Urinary bladder (tissue), 4 donors: ENCODE data around the gene ARHGEF7. TPM values are rescaled to one million over a fixed set of nuclear protein-coding genes. Genes with fewer than 3 reads are reported as not detected.
A peak's percentile ranks its signal among the peaks of the same experiment; 100 is the strongest.
"Not testable (repeated sequence)": the region's sequence is repeated elsewhere in the genome, so short reads cannot be mapped to it uniquely, and the experiment has no call there.

Experiments used
- DNase-seq: peaks from one replicate; pipeline ENCODE4 v3.0.0-alpha.2; 2015; ENCODE audit errors: extremely low spot score
- H3K27ac ChIP-seq: one replicate; pipeline ENCODE4 v1.5.1; 2013; ENCODE audit warnings: low read depth, mild to moderate bottlenecking, moderate library complexity
- H3K36me3 ChIP-seq: one replicate; pipeline ENCODE4 v1.6.1; 2013; ENCODE audit warnings: mild to moderate bottlenecking, moderate library complexity; ENCODE audit not compliant: insufficient read depth
- H3K4me1 ChIP-seq: one replicate; pipeline ENCODE4 v1.6.1; 2013; ENCODE audit warnings: mild to moderate bottlenecking, moderate library complexity; ENCODE audit not compliant: insufficient read depth
- H3K4me3 ChIP-seq: one replicate; pipeline ENCODE4 v1.5.1; 2013; ENCODE audit warnings: low read depth, low read length
- WGBS: extraction: QIAGEN DNeasy Blood & Tissue Kit; methylation state at CpG from one replicate; pipeline ENCODE4 v1.1.7; 2013; 5-methylcytosine and 5-hydroxymethylcytosine counted together
- polyA plus RNA-seq: library from polyadenylated mRNA; stranded (reverse); fragments of 200-250 nt; gene quantifications from one replicate; pipeline ENCODE4 v1.2.3, GENCODE V29; 2013
- total RNA-seq: library from RNA; depleted of rRNA; stranded (reverse); fragments of >200 nt; gene quantifications from one replicate; pipeline ENCODE4 v1.2.3, GENCODE V29; 2014
- donor health status: healthy with polysubstance abuse.
- donor health status: healthy.

The ARHGEF7 gene
- total RNA-seq (148 TPM), polyA plus RNA-seq (29.8 TPM)

- DNase-seq, result no peak
- Histone ChIP-seq H3K36me3 (no peaks in the 10 kb centered on the region), H3K4me3 (peak within 1 kb of the TSS; percentile 74), H3K27ac (peak within 1 kb of the TSS; percentile 90), H3K4me1 (peaks cover 4% of the 10 kb centered on the region)
- under 1% methylated on average over 124 of the region's 137 CpGs for WGBS
Observed at GRCh38 chr13:111115061-111115964, at the start of gene ARHGEF7. ARHGEF7 (plus strand) TSS chr13:111115310; CDS start chr13:111115527, 217 bp downstream.

DNA sequence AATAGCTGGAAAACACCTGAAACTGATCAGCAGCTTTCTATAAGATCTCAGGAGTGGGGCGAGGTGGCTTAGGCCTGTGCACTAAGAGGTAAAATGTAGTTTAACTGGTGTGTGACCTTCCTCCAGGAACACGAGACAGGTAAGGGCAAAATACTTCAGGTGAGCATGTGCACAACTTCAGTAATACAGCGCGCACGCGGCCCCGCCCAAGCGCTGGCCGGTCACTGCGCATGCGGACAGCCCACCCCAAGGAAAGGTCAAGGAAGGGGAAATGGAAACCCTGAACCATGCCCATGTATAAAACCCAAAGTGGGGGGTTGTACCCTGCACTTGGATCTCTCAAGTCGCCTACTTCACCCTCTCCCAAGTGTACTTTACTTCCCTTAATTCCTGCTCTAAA lies 49.4 kb upstream of the ARHGEF7 start:
- no peaks in the 10 kb centered on the region for H3K4me1 ChIP-seq
- 93% methylated on average over 12 of the region's 12 CpGs for WGBS
- no peak overlapping the region for H3K4me3 ChIP-seq
- H3K36me3 ChIP-seq, result no peaks in the 10 kb centered on the region
- no peak overlapping the region for H3K27ac ChIP-seq
- DNase-seq, result no peak

DNA sequence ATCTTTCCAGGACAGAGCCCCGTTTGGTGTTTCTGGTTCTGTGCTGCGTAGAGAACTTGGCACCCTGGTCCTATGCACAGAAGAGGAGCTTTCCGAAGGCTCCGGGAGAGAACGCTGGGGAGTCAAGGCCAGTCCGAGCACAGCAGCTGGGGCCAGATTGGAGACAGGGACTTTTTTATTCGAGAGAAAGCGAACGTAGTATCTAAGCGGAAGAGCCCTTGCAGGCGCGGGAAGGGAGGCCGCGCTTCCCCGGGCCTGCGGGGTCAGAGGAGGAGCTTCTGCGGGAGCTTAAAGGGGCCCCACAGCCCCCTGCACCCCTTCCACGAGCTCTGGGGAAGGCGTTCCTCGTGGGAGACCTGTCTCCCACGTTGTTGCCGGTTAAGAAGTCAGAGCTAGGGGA lies 48.6 kb upstream of the ARHGEF7 start:
- Histone ChIP-seq H3K4me1 (no peaks in the 10 kb centered on the region), H3K4me3 (no peak overlapping the region), H3K36me3 (no peaks in the 10 kb centered on the region), H3K27ac (no peak overlapping the region)
- 38% methylated on average over 22 of the region's 22 CpGs for WGBS
- no peak for DNase-seq

GRCh38 chr13:111068009-111068350 lies 47.1 kb upstream of the ARHGEF7 start:
- Histone ChIP-seq H3K36me3 (no peaks in the 10 kb centered on the region), H3K27ac (no peak overlapping the region), H3K4me3 (no peak overlapping the region), H3K4me1 (no peaks in the 10 kb centered on the region)
- 17% methylated on average over 2 of the region's 2 CpGs for WGBS
- DNase-seq, result no peak

DNA sequence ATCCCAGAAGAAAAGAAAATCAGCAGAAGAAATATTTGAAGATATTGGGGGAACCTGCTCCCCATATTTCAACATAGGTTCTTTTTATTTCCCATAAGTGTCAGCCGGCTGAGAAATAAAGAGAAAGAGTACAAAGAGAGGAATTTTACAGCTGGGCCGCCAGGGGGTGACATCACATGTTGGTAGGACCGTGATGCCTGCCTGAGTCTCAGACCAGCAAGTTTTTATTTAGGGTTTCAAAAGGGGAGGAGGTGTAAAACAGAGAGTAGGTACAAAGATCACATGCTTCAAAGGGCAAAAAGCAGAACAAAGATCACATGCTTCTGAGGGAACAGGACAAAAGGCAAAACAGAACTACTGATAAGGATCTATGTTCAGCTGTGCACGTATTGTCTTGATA lies 44.0 kb upstream of the ARHGEF7 start:
- H3K4me3 ChIP-seq, H3K27ac ChIP-seq, H3K36me3 ChIP-seq, H3K4me1 ChIP-seq, DNase-seq: not testable (repeated sequence)
- WGBS, result 72% methylated on average over 4 of the region's 4 CpGs

GRCh38 chr13:111071526-111071925 lies 43.6 kb upstream of the ARHGEF7 start:
- H3K36me3 ChIP-seq, H3K27ac ChIP-seq, DNase-seq, H3K4me1 ChIP-seq, H3K4me3 ChIP-seq: not testable (repeated sequence)
- WGBS, result 73% methylated on average over 7 of the region's 7 CpGs

DNA sequence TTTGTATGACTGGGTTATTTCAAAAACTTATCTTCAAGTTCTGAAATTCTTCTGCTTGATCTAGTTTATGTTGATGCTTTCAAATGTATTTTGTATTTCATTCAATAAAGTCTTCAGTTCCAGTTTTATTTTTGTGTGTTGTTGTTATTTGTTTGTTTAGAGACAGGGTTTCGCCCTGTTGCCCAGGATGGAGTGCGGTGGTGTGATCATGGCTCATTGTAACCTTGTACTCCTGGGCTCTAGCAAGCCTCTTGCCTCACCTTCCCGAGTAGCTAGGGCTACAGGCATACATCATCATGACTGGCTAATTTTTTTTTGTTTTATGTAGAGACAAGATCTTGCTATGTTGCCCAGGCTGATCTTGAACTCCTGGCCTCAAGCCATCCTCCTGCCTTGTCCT lies 40.3 kb upstream of the ARHGEF7 start:
- Histone ChIP-seq H3K27ac (no peak overlapping the region), H3K36me3 (no peaks in the 10 kb centered on the region), H3K4me1 (no peaks in the 10 kb centered on the region), H3K4me3 (no peak overlapping the region)
- no peak for DNase-seq
- 85% methylated on average over 3 of the region's 3 CpGs for WGBS

- Histone ChIP-seq H3K36me3 (no peaks in the 10 kb centered on the region), H3K4me3 (no peak overlapping the region), H3K27ac (no peak overlapping the region), H3K4me1 (no peaks in the 10 kb centered on the region)
- no peak for DNase-seq
- 79% methylated on average over 11 of the region's 11 CpGs for WGBS
Observed at GRCh38 chr13:111076155-111077013, 38.7 kb upstream of the ARHGEF7 start.

DNA sequence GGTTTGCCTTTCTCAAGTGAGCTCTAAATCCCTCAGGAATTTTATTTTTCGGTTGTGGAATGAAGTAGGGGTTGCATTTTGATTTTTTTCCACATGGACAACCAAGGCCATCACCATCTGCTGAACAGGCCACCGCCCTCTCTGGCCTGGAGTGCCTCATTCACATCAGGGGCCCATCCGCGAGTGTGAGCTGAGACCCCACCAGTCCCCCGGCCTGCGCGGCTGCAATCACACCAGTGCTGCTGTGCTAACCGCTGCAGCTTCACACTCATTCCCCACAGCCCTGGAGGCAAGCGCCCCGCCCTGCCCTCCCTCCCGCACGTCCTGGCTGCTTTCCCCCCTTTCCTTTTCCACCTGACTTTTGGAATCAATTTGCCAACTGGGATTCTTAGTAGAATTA lies 35.7 kb upstream of the ARHGEF7 start:
- Histone ChIP-seq H3K27ac (no peak overlapping the region), H3K36me3 (no peaks in the 10 kb centered on the region), H3K4me1 (no peaks in the 10 kb centered on the region), H3K4me3 (no peak overlapping the region)
- 85% methylated on average over 12 of the region's 12 CpGs for WGBS
- DNase-seq, result no peak

- 68% methylated on average over 5 of the region's 5 CpGs for WGBS
- Histone ChIP-seq H3K27ac (no peak overlapping the region), H3K4me1 (no peaks in the 10 kb centered on the region), H3K4me3 (no peak overlapping the region), H3K36me3 (no peaks in the 10 kb centered on the region)
- no peak for DNase-seq
Observed at GRCh38 chr13:111080642-111081041, 34.5 kb upstream of the ARHGEF7 start.

DNA sequence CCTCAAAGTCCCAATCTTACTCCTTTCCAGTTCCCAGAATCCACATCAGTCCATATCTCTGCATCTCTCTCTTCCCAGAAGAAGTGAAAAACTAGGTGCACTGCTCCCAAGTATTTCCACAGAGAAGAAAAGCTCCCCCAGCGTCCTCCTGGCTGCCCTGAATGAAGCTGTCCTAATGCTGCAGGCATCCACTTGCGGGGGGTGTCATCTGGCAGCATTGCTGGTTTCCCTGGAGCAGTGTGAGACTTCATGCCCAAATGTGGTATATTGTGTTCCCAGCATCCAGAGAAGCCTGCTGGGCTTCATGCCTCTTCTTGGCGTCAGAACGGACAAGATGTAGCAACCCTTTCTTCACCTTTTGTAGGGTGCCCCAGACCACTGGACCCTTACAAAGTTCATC lies 32.9 kb upstream of the ARHGEF7 start:
- DNase-seq, result no peak
- Histone ChIP-seq H3K4me1 (no peaks in the 10 kb centered on the region), H3K4me3 (no peak overlapping the region), H3K36me3 (no peaks in the 10 kb centered on the region), H3K27ac (no peak overlapping the region)
- 55% methylated on average over 4 of the region's 4 CpGs for WGBS

GRCh38 chr13:111082769-111083168 lies 32.3 kb upstream of the ARHGEF7 start:
- not testable (repeated sequence) for DNase-seq, H3K4me3 ChIP-seq, H3K27ac ChIP-seq, H3K4me1 ChIP-seq, H3K36me3 ChIP-seq
- 95% methylated on average over 14 of the region's 14 CpGs for WGBS

- not testable (repeated sequence) for H3K4me1 ChIP-seq, H3K36me3 ChIP-seq, DNase-seq, H3K4me3 ChIP-seq, H3K27ac ChIP-seq
- WGBS, result 89% methylated on average over 16 of the region's 25 CpGs
Observed at GRCh38 chr13:111083693-111084092, 31.4 kb upstream of the ARHGEF7 start.

- Histone ChIP-seq H3K4me1 (no peaks in the 10 kb centered on the region), H3K4me3 (no peak overlapping the region), H3K36me3 (no peaks in the 10 kb centered on the region), H3K27ac (no peak overlapping the region)
- WGBS, result 77% methylated on average over 7 of the region's 7 CpGs
- no peak for DNase-seq
Observed at GRCh38 chr13:111090169-111090568, 24.9 kb upstream of the ARHGEF7 start.
